Adipocyte (in vitro differentiated cells): ENCODE data around the gene PPWD1.

Source experiments
- DNase-seq: peaks from one replicate; pipeline ENCODE4 v3.0.0-alpha.2; 2015; ENCODE audit warnings: low read depth
- H3K27me3 ChIP-seq: replicated peaks from 2 replicates; pipeline ENCODE4 v1.7.0; 2013; ENCODE audit warnings: mild to moderate bottlenecking, low read length, moderate library complexity; ENCODE audit not compliant: control insufficient read depth, insufficient read depth
- H3K36me3 ChIP-seq: 2 replicates; pipeline ENCODE4 v1.7.0; 2013; ENCODE audit warnings: low read length, mild to moderate bottlenecking, moderate library complexity; ENCODE audit not compliant: control insufficient read depth, insufficient read depth, severe bottlenecking
- H3K4me1 ChIP-seq: 2 replicates; pipeline ENCODE4 v1.7.0; 2013; ENCODE audit warnings: mild to moderate bottlenecking, low read length, moderate library complexity; ENCODE audit not compliant: control insufficient read depth, insufficient read depth
- H3K4me3 ChIP-seq: 2 replicates; pipeline ENCODE4 v1.7.0; 2013; ENCODE audit warnings: mild to moderate bottlenecking, low read length, moderate library complexity
- H3K9ac ChIP-seq: 2 replicates; pipeline ENCODE4 v1.7.0; 2013; ENCODE audit warnings: mild to moderate bottlenecking, low read length, moderate library complexity
- H3K9me3 ChIP-seq: 2 replicates; pipeline ENCODE4 v1.7.0; 2013; ENCODE audit warnings: mild to moderate bottlenecking, low read length, moderate library complexity; ENCODE audit not compliant: control insufficient read depth

Gene PPWD1

GRCh38 chr5:65624025-65624570 is 61.0 kb downstream of the PPWD1 start, which contains the start of gene TRIM23:
Gene TRIM23, minus strand, starts transcription at chr5:65624333. Its CDS starts 59 bp downstream, at chr5:65624274.
- peak; percentile 97 for DNase-seq
- H3K4me3 ChIP-seq: peak within 1 kb of the TSS; percentile 97

GRCh38 chr5:65624571-65625555 is 61.8 kb downstream of the PPWD1 start, which contains the start of the genes SHLD3 and TRAPPC13:
Gene SHLD3, plus strand, starts transcription at chr5:65625027. Its CDS starts 4,561 bp downstream, at chr5:65629588.
Gene TRAPPC13, plus strand, starts transcription at chr5:65625027. Its CDS starts 34 bp downstream, at chr5:65625061.
- Histone ChIP-seq H3K9me3 (no peaks in the 10 kb centered on the region), H3K27me3 (no peaks in the 10 kb centered on the region)

More at GRCh38 chr5:65624025-65624570, 61.0 kb downstream of the PPWD1 start, which contains the start of gene TRIM23:
- Histone ChIP-seq H3K9ac (peak within 1 kb of the TSS; percentile 93), H3K27me3 (no peaks in the 10 kb centered on the region), H3K36me3 (peaks cover 1% of the 10 kb centered on the region), H3K9me3 (no peaks in the 10 kb centered on the region), H3K4me1 (peaks cover 27% of the 10 kb centered on the region)

GRCh38 chr5:65625743-65626142 is 62.6 kb downstream of the PPWD1 start:
- DNase-seq: peak; percentile 2
- Histone ChIP-seq H3K9ac (peak overlapping the region; percentile 93), H3K4me1 (peaks cover 22% of the 10 kb centered on the region), H3K4me3 (peak overlapping the region; percentile 97), H3K27me3 (no peaks in the 10 kb centered on the region), H3K36me3 (peaks cover 11% of the 10 kb centered on the region), H3K9me3 (no peaks in the 10 kb centered on the region)

More at GRCh38 chr5:65624571-65625555, 61.8 kb downstream of the PPWD1 start, which contains the start of the genes SHLD3 and TRAPPC13:
- Histone ChIP-seq H3K4me1 (peaks cover 26% of the 10 kb centered on the region), H3K36me3 (peaks cover 9% of the 10 kb centered on the region), H3K4me3 (peak within 1 kb of the TSS; percentile 97), H3K9ac (peak within 1 kb of the TSS; percentile 93)
- peak; percentile 94 for DNase-seq

- no peaks in the 10 kb centered on the region for H3K9me3 ChIP-seq
- peaks cover 20% of the 10 kb centered on the region for H3K36me3 ChIP-seq
- peaks cover 4% of the 10 kb centered on the region for H3K4me1 ChIP-seq
- H3K4me3 ChIP-seq: no peak overlapping the region
- no peak for DNase-seq
- H3K27me3 ChIP-seq: no peaks in the 10 kb centered on the region
- no peak overlapping the region for H3K9ac ChIP-seq
Observed at GRCh38 chr5:65630981-65631380, 67.9 kb downstream of the PPWD1 start.
